ENCODE data around the gene MED14. TPM values are rescaled to one million over a fixed set of nuclear protein-coding genes. Genes with fewer than 3 reads are reported as not detected.

MED14 gene
- total RNA-seq, 1 experiment from 2014 or later: 39.9 TPM

- intact Hi-C loops (cut with micrococcal nuclease; ENCODE audit: unreplicated experiment): no loop called here
- no peaks in the 10 kb centered on the region for H3K27me3 ChIP-seq (ENCODE audit: insufficient read depth, low read depth)
- no peaks in the 10 kb centered on the region for H3K4me1 ChIP-seq (replicated peaks; ENCODE audit: insufficient read depth)
- CTCF ChIA-PET: no interaction called here
- no peak overlapping the region for H3K27ac ChIP-seq
- no peaks in the 10 kb centered on the region for H3F3A ChIP-seq (ENCODE audit: insufficient read depth, low read depth)
- no peak overlapping the region for H3K4me3 ChIP-seq
- H3K9me2 ChIP-seq (ENCODE audit: insufficient read depth): no peaks in the 10 kb centered on the region
- H3K4me2 ChIP-seq: no peak overlapping the region
- POLR2A ChIA-PET (ENCODE audit: unreplicated experiment): no interaction called here
- no peak for TF ChIP-seq CTCF (conservative IDR thresholded peaks at IDR 0.05)
- TF ChIP-seq EZH2 (IDR thresholded peaks at IDR 0.05; ENCODE audit: low read depth): no peak
- H3K79me2 ChIP-seq (ENCODE audit: low read depth): no peaks in the 10 kb centered on the region
- no peaks in the 10 kb centered on the region for H3K9me3 ChIP-seq (ENCODE audit: insufficient read depth, low read depth)
- no peak for DNase-seq
- no peak overlapping the region for H2AFZ ChIP-seq
- no peaks in the 10 kb centered on the region for H3K36me3 ChIP-seq (ENCODE audit: low read depth)
- BruUV-seq (replicated peaks): no TSS peak
- H4K20me1 ChIP-seq (ENCODE audit: insufficient read depth): no peaks in the 10 kb centered on the region
These were observed 20.2 kb upstream of the MED14 start for GRCh38 chrX:40755291-40756249.

GRCh38 chrX:40749681-40750494 lies 14.5 kb upstream of the MED14 start:
- Histone ChIP-seq H3K4me1 (replicated peaks; ENCODE audit: insufficient read depth) (no peaks in the 10 kb centered on the region), H3K9me2 (ENCODE audit: insufficient read depth) (no peaks in the 10 kb centered on the region), H3K79me2 (ENCODE audit: low read depth) (no peaks in the 10 kb centered on the region), H3K27ac (no peak overlapping the region), H3K9me3 (ENCODE audit: insufficient read depth, low read depth) (no peaks in the 10 kb centered on the region), H3K36me3 (ENCODE audit: low read depth) (no peaks in the 10 kb centered on the region), H4K20me1 (ENCODE audit: insufficient read depth) (no peaks in the 10 kb centered on the region), H2AFZ (no peak overlapping the region), H3F3A (ENCODE audit: insufficient read depth, low read depth) (no peaks in the 10 kb centered on the region), H3K4me2 (no peak overlapping the region), H3K4me3 (no peak overlapping the region), H3K27me3 (ENCODE audit: insufficient read depth, low read depth) (no peaks in the 10 kb centered on the region)
- POLR2A ChIA-PET (ENCODE audit: unreplicated experiment): no interaction called here
- no TSS peak for BruUV-seq (replicated peaks)
- DNase-seq: no peak
- intact Hi-C loops (cut with micrococcal nuclease; ENCODE audit: unreplicated experiment): no loop called here
- CTCF ChIA-PET: no interaction called here
- TF ChIP-seq EZH2 (IDR thresholded peaks at IDR 0.05; ENCODE audit: low read depth) (no peak), CTCF (conservative IDR thresholded peaks at IDR 0.05) (no peak)

- POLR2A ChIA-PET (ENCODE audit: unreplicated experiment): no interaction called here
- Histone ChIP-seq H3K36me3 (ENCODE audit: low read depth) (no peaks in the 10 kb centered on the region), H4K20me1 (ENCODE audit: insufficient read depth) (no peaks in the 10 kb centered on the region), H3K27ac (no peak overlapping the region), H3K9me3 (ENCODE audit: insufficient read depth, low read depth) (no peaks in the 10 kb centered on the region), H3F3A (ENCODE audit: insufficient read depth, low read depth) (no peaks in the 10 kb centered on the region), H3K4me1 (replicated peaks; ENCODE audit: insufficient read depth) (no peaks in the 10 kb centered on the region), H3K4me2 (no peak overlapping the region), H3K27me3 (ENCODE audit: insufficient read depth, low read depth) (no peaks in the 10 kb centered on the region), H3K4me3 (no peak overlapping the region), H3K79me2 (ENCODE audit: low read depth) (no peaks in the 10 kb centered on the region), H2AFZ (no peak overlapping the region), H3K9me2 (ENCODE audit: insufficient read depth) (no peaks in the 10 kb centered on the region)
- intact Hi-C loops (cut with micrococcal nuclease; ENCODE audit: unreplicated experiment): no loop called here
- TF ChIP-seq CTCF (conservative IDR thresholded peaks at IDR 0.05) (no peak), EZH2 (IDR thresholded peaks at IDR 0.05; ENCODE audit: low read depth) (no peak)
- CTCF ChIA-PET: no interaction called here
- no TSS peak for BruUV-seq (replicated peaks)
- DNase-seq: no peak
These were observed 13.6 kb upstream of the MED14 start for GRCh38 chrX:40748977-40749376.
